ENCODE results near the gene AIFM2. TPM values are rescaled to one million over a fixed set of nuclear protein-coding genes. Genes with fewer than 3 reads are reported as not detected.
"Not testable (repeated sequence)": the region's sequence is repeated elsewhere in the genome, so short reads cannot be mapped to it uniquely, and the experiment has no call there.

AIFM2 gene
- total and polyA plus RNA-seq, 7 donors: 8.7 to 40.5 (median 10.6) TPM

GRCh38 chr10:70085975-70086613 is 46.5 kb downstream of the AIFM2 start:
- Histone ChIP-seq H3K9me3 (no peaks in the 10 kb centered on the region), H3K27me3 (ENCODE audit: insufficient read depth in 3 of 3, low read length in 2 of 3) (no peaks in the 10 kb centered on the region), H3K4me1 (no peaks in the 10 kb centered on the region), H3K27ac (no peak overlapping the region), H3K4me3 (no peak overlapping the region), H3K36me3 (ENCODE audit: insufficient read depth in 1 of 2, low read depth in 1 of 2) (peaks cover 0 to 15% of the 10 kb centered on the region in 2 donors)
- TF ChIP-seq CTCF (IDR thresholded peaks at IDR 0.05): no peak
- intact Hi-C loops (cut with DNase I): no loop called here
- ATAC-seq: no peak
- no peak for DNase-seq
- 50 to 75% (median 52%) methylated on average over 3 of the region's 3 CpGs for WGBS, 3 donors

DNA sequence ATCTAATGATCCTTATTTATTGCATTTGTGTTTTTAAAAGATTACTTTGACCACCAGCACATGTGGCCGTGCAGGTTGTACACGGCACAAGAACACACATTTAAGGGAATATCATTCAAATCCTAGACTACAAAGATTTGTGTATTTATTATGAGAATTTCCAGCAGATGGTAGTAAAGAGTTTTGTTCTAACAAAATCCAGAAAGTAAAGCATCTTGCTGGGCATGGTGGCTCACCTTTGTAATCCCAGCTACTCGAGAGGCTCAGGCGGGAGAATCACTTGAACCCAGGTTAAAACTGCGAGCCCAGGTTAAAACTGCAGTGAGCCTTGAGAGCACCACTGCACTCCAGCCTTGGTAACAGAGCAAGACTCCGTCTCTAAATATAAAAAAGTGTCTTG is 48.4 kb downstream of the AIFM2 start:
- 90 to 93% (median 92%) methylated on average over 6 of the region's 6 CpGs for WGBS, 3 donors

GRCh38 chr10:70080789-70081188 is 51.8 kb downstream of the AIFM2 start:
- intact Hi-C loops (cut with DNase I): not testable (repeated sequence)

More for the DNA sequence above, 48.4 kb downstream of the AIFM2 start:
- Histone ChIP-seq H3K27me3 (ENCODE audit: insufficient read depth in 3 of 3, low read length in 2 of 3) (no peaks in the 10 kb centered on the region), H3K27ac (no peak overlapping the region), H3K4me1 (no peaks in the 10 kb centered on the region), H3K36me3 (ENCODE audit: insufficient read depth in 1 of 2, low read depth in 1 of 2) (peaks cover 0 to 6% of the 10 kb centered on the region in 2 donors), H3K4me3 (no peak overlapping the region), H3K9me3 (no peaks in the 10 kb centered on the region)
- intact Hi-C loops (cut with DNase I): no loop called here
- ATAC-seq: no peak
- TF ChIP-seq CTCF (IDR thresholded peaks at IDR 0.05): no peak
- no peak for DNase-seq

GRCh38 chr10:70078937-70079336 is 53.7 kb downstream of the AIFM2 start:
- ATAC-seq: no peak
- Histone ChIP-seq H3K4me3 (no peak overlapping the region), H3K27ac (no peak overlapping the region), H3K27me3 (ENCODE audit: insufficient read depth in 3 of 3, low read length in 2 of 3) (no peaks in the 10 kb centered on the region), H3K4me1 (no peaks in the 10 kb centered on the region), H3K9me3 (no peaks in the 10 kb centered on the region), H3K36me3 (ENCODE audit: insufficient read depth in 1 of 2, low read depth in 1 of 2) (peaks cover 0 to 23% of the 10 kb centered on the region in 2 donors)
- no peak for TF ChIP-seq CTCF (IDR thresholded peaks at IDR 0.05)
- 94 to 96% (median 95%) methylated on average over 7 of the region's 7 CpGs for WGBS, 3 donors
- intact Hi-C loops (cut with DNase I): no loop called here
- DNase-seq: no peak

More at GRCh38 chr10:70080789-70081188, 51.8 kb downstream of the AIFM2 start:
- H3K27ac ChIP-seq; H3K4me1 ChIP-seq; H3K9me3 ChIP-seq; H3K27me3 ChIP-seq (ENCODE audit: insufficient read depth in 3 of 3, low read length in 2 of 3); ATAC-seq; DNase-seq; H3K4me3 ChIP-seq: not testable (repeated sequence)
- H3K36me3 ChIP-seq (ENCODE audit: insufficient read depth in 1 of 2, low read depth in 1 of 2): peaks cover 0 to 21% of the 10 kb centered on the region in 2 donors
- 95 to 98% (median 97%) methylated on average over 2 of the region's 2 CpGs for WGBS, 3 donors

DNA sequence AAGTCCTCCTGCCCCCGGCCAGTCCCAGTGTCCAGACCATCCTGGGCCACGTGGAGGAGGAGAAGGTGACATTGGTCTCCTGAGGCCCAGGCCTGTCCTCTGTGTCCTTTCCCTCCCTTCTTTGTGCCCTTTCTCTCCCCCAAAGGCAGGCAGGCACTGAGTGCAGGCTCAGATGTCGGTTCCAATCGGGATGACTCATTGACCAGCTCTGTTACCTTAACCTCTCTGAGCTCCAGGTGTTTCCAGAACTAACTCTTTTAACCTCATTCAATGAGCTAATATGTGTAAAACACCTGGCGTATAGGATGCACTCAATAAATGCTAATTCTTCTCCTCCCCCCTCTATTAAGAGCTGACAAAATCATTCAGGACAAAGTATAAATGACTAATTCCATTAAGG is 54.3 kb downstream of the AIFM2 start:
- no peaks in the 10 kb centered on the region for H3K4me1 ChIP-seq
- no peaks in the 10 kb centered on the region for H3K27me3 ChIP-seq (ENCODE audit: insufficient read depth in 3 of 3, low read length in 2 of 3)
- H3K36me3 ChIP-seq (ENCODE audit: insufficient read depth in 1 of 2, low read depth in 1 of 2): peaks cover 0 to 23% of the 10 kb centered on the region in 2 donors
- no peak for ATAC-seq
- no peak for TF ChIP-seq CTCF (IDR thresholded peaks at IDR 0.05)
- DNase-seq: no peak
- H3K4me3 ChIP-seq: no peak overlapping the region
- intact Hi-C loops (cut with DNase I): no loop called here
- WGBS, 3 donors: 92 to 98% (median 97%) methylated on average over 5 of the region's 5 CpGs
- no peak overlapping the region for H3K27ac ChIP-seq
- H3K9me3 ChIP-seq: no peaks in the 10 kb centered on the region

All from psoas muscle (tissue), 8 donors.